Panc1 (cell line): Measurements from ENCODE around the gene KRT12. TPM values are rescaled to one million over a fixed set of nuclear protein-coding genes. Genes with fewer than 3 reads are reported as not detected.

Experiments
- ATAC-seq: fragments of 200-7000 bp; cut with Tn5 transposase; 2 replicates; pipeline ENCODE4 v1.9.1; 2020; ENCODE audit warnings: mild to moderate bottlenecking, moderate library complexity
- BruUV-seq: library from RNA; stranded (reverse); fragments of 400-500 nt; replicated peaks from 2 replicates; lab custom pipeline; 2021; lab: Mats Ljungman, UMichigan
- CTCF ChIA-PET: fragments of 300-600 bp; sonication (Branson Sonifier 250); formaldehyde crosslinking; loops from one replicate; lab custom pipeline; 2022; ENCODE audit warnings: antibody characterized with exemption; lab: Charles Lee
- POLR2A ChIA-PET: fragments of 300-600 bp; sonication (Branson Sonifier 250); formaldehyde crosslinking; loops from one replicate; lab custom pipeline; 2022; ENCODE audit warnings: antibody characterized with exemption; lab: Charles Lee
- DNase-seq: peaks from one replicate; pipeline ENCODE4 v3.0.0-alpha.2; 2010; ENCODE audit warnings: low read depth, low spot score
- H3K27ac ChIP-seq: 2 replicates; pipeline ENCODE4 v1.5.1; 2011; ENCODE audit warnings: mild to moderate bottlenecking, low read length, inconsistent platforms
- H3K27me3 ChIP-seq: fragments of 200-500 bp; sonication (Bioruptor generic); 2 replicates; pipeline ENCODE4 v1.6.0; 2014; ENCODE audit warnings: low read length, inconsistent platforms; ENCODE audit not compliant: control insufficient read depth, insufficient read depth
- H3K36me3 ChIP-seq: fragments of 200-500 bp; sonication (Bioruptor generic); 2 replicates; pipeline ENCODE4 v1.5.1; 2014; ENCODE audit warnings: inconsistent platforms, mild to moderate bottlenecking, low read length, moderate library complexity; ENCODE audit not compliant: control insufficient read depth, insufficient read depth
- H3K4me1 ChIP-seq: 2 replicates; pipeline ENCODE4 v1.5.1; 2011; ENCODE audit warnings: inconsistent platforms, mild to moderate bottlenecking, low read length, moderate library complexity; ENCODE audit not compliant: control insufficient read depth, insufficient read depth
- H3K4me3 ChIP-seq, 2 experiments: 2 replicates each; pipeline ENCODE4 v1.5.1; 2011 to 2012; ENCODE audit warnings: low read depth in 2 of 2, low read length in 2 of 2, mild to moderate bottlenecking in 2 of 2, inconsistent platforms in 1 of 2, moderate library complexity in 1 of 2
- H3K9me3 ChIP-seq: fragments of 200-500 bp; sonication (Bioruptor generic); 2 replicates; pipeline ENCODE4 v1.5.1; 2014; ENCODE audit warnings: low read depth, mild to moderate bottlenecking, inconsistent platforms, low read length, moderate library complexity; ENCODE audit not compliant: control insufficient read depth, insufficient read depth
- CTCF ChIP-seq: fragments of 450-650 bp; IDR thresholded peaks from 2 replicates; pipeline ENCODE4 v1.5.1; 2017; ENCODE audit warnings: mild to moderate bottlenecking
- POLR2AphosphoS5 ChIP-seq: IDR thresholded peaks from 2 replicates; pipeline ENCODE4 v1.6.1; 2012; ENCODE audit warnings: mild to moderate bottlenecking, low read depth, low read length, moderate library complexity
- SIN3A ChIP-seq: IDR thresholded peaks from 2 replicates; pipeline ENCODE4 v1.6.1; 2012; ENCODE audit warnings: low read depth, mild to moderate bottlenecking, low read length, moderate library complexity, borderline replicate concordance; ENCODE audit not compliant: insufficient read depth
- TCF7L2 ChIP-seq: IDR thresholded peaks from 2 replicates; pipeline ENCODE4 v1.6.1; 2011; ENCODE audit warnings: mild to moderate bottlenecking, low read depth, low read length, inconsistent platforms
- in situ Hi-C: cut with HindIII; loops from 2 replicates; pipeline ENCODE4 v1.10.0; 2016; ENCODE audit warnings: low sequenced_read_pairs, low pct_unique_long_range_greater_than_20kb
- intact Hi-C: fragments of 100-400 bp; cut with micrococcal nuclease; formaldehyde crosslinking; loops from one replicate; pipeline ENCODE4 v1.10.0; 2022; ENCODE audit not compliant: unreplicated experiment
- total RNA-seq: library from RNA; stranded (reverse); gene quantifications from one replicate; pipeline ENCODE4 v1.2.1, GENCODE V29; 2021; ENCODE audit not compliant: unreplicated experiment
- TF ChIP-seq, protein P1 (sequence below), 2 experiments: IDR thresholded peaks; 2 replicates each; pipeline ENCODE4 v1.6.1; 2011 to 2012; ENCODE audit warnings: low read depth in 2 of 2, control low read depth in 1 of 2, low read length in 1 of 2, mild to moderate bottlenecking in 1 of 2, moderate library complexity in 1 of 2; ENCODE audit not compliant: insufficient read depth in 1 of 2

The KRT12 gene
- total RNA-seq, 1 experiment from 2014 or later = not detected

DNA sequence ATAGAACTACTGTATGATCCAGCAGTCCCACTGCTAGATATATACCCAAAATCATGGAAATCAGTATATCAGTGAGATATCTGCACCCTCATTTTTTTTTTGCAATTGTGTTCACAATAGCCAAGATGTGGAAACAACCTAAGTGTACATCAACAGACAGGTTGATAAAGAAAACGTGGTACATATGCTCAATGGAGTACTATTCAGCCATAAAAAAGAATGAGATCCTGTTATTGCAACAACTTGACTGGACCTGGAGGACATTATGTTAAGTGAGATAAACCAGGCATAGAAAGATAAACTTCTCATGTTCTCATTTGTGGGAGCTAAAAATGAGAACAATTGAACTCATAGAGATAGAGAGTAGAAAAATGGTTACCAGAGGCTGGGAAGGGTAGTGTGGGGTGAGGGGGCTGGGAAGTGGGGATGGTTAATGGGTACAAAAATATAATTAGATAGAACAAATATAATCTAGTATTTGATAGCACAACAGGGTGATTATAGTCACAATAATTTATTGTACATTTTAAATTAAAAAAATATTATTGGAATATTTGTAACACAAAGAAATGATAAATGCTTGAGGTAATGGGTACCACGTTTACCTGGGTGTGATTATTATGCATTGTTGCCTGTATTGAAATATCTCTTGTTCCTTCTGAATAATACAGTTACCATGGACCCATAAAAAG lies 36.8 kb downstream of the KRT12 start:
- POLR2A ChIA-PET = no interaction called here
- in situ Hi-C loops (no loop called here), intact Hi-C loops (no loop called here)
- Histone ChIP-seq H3K4me1 (peaks cover 4% of the 10 kb centered on the region), H3K27ac (no peak overlapping the region), H3K4me3 (no peak overlapping the region), H3K9me3 (no peaks in the 10 kb centered on the region), H3K27me3 (no peaks in the 10 kb centered on the region), H3K36me3 (peaks cover 2% of the 10 kb centered on the region; the same call in 1 of the 2 replicates)
- CTCF ChIA-PET = no interaction called here
- BruUV-seq = no TSS peak
- DNase-seq (no peak), ATAC-seq (no peak)
- no peak for TF ChIP-seq POLR2AphosphoS5
- TF ChIP-seq CTCF = no peak
- TF ChIP-seq TCF7L2 = no peak
- TF ChIP-seq SIN3A = no peak
- TF ChIP-seq, protein P1, sequence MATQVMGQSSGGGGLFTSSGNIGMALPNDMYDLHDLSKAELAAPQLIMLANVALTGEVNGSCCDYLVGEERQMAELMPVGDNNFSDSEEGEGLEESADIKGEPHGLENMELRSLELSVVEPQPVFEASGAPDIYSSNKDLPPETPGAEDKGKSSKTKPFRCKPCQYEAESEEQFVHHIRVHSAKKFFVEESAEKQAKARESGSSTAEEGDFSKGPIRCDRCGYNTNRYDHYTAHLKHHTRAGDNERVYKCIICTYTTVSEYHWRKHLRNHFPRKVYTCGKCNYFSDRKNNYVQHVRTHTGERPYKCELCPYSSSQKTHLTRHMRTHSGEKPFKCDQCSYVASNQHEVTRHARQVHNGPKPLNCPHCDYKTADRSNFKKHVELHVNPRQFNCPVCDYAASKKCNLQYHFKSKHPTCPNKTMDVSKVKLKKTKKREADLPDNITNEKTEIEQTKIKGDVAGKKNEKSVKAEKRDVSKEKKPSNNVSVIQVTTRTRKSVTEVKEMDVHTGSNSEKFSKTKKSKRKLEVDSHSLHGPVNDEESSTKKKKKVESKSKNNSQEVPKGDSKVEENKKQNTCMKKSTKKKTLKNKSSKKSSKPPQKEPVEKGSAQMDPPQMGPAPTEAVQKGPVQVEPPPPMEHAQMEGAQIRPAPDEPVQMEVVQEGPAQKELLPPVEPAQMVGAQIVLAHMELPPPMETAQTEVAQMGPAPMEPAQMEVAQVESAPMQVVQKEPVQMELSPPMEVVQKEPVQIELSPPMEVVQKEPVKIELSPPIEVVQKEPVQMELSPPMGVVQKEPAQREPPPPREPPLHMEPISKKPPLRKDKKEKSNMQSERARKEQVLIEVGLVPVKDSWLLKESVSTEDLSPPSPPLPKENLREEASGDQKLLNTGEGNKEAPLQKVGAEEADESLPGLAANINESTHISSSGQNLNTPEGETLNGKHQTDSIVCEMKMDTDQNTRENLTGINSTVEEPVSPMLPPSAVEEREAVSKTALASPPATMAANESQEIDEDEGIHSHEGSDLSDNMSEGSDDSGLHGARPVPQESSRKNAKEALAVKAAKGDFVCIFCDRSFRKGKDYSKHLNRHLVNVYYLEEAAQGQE (IDR thresholded peaks at IDR 0.05; ENCODE audit: insufficient read depth in 1 of 2, low read depth in 2 of 2, low read length in 1 of 2) = no peak

DNA sequence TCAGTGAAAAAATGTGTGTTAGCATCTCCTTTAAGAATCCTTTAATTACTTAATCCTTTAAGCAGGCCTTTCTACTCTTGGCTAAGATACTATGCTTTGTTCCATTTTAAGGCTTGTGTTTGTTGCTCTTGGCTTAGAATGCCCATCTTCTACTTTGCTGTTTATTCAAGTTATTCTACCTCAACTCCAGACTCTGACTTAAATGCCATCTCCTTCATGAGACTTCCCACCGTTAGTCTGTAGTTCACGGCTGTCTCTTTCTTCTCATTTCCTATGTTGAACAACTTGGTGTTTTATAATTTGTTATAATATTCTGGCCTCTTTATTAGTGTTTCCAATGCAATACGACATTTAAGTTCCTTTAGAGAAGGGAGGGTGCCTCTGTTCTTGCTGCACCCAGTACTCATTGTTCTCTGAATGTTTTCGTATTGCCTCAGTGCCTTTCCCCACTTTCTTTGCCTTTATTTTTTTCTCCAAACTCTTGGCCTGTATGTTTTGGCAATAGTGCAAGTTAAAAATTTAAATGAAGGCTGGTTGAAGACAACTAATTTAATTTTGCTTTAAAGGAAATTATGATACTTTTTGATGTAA lies 38.5 kb downstream of the KRT12 start:
- Histone ChIP-seq H3K36me3 (0 out of 2 replicates have a peak, but pooled peaks cover 2% of the 10 kb centered on the region), H3K4me3 (no peak overlapping the region), H3K9me3 (no peaks in the 10 kb centered on the region), H3K27me3 (no peaks in the 10 kb centered on the region), H3K4me1 (peaks cover 4% of the 10 kb centered on the region), H3K27ac (no peak overlapping the region)
- TF ChIP-seq, protein P1 (IDR thresholded peaks at IDR 0.05; ENCODE audit: insufficient read depth in 1 of 2, low read depth in 2 of 2, low read length in 1 of 2) = no peak
- TF ChIP-seq POLR2AphosphoS5 (no peak), SIN3A (no peak), TCF7L2 (no peak), CTCF (no peak)
- CTCF ChIA-PET = no interaction called here
- no peak for DNase-seq
- BruUV-seq = no TSS peak
- POLR2A ChIA-PET = no interaction called here
- intact Hi-C loops (no loop called here), in situ Hi-C loops (no loop called here)
- ATAC-seq = no peak
